ENCODE data around the gene FBP1.

DNA sequence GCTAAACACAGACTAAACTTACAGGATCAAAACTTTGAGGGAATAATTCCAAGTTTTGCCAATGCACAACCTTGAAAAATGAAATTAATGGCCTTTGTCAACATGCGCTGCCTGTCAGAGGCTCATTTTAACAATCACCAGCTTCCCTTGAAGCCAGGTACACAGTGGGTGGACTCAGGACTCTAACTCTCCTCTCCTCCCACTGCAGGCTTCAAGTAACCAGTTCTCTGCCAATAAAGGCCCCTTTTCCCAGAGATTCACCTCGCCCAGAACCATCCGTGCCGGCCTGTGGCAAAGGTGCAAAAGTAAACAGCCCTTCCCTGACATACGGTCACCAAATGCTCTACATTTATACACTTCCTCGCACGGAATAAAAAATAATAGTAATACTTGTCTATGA is 27.2 kb downstream of the FBP1 start:
- TF ChIP-seq CTCF (conservative IDR thresholded peaks at IDR 0.05 in 1 of 2, IDR thresholded peaks at IDR 0.05 in 1 of 2; ENCODE audit: low read depth in 1 of 2, low read length in 2 of 2) (no peak), EZH2 (IDR thresholded peaks at IDR 0.05; ENCODE audit: low read length, missing control alignments) (no peak)
